HG03521 (cell line): ENCODE data around the gene ETFDH.
"Not testable (repeated sequence)": the region's sequence is repeated elsewhere in the genome, so short reads cannot be mapped to it uniquely, and the experiment has no call there.

ENCODE experiments used
- ATAC-seq: cut with Tn5 transposase; IDR thresholded peaks from one replicate; pipeline ENCODE4 v1.9.1; 2021; ENCODE audit warnings: mild to moderate bottlenecking, moderate library complexity; ENCODE audit not compliant: unreplicated experiment

ETFDH gene

DNA sequence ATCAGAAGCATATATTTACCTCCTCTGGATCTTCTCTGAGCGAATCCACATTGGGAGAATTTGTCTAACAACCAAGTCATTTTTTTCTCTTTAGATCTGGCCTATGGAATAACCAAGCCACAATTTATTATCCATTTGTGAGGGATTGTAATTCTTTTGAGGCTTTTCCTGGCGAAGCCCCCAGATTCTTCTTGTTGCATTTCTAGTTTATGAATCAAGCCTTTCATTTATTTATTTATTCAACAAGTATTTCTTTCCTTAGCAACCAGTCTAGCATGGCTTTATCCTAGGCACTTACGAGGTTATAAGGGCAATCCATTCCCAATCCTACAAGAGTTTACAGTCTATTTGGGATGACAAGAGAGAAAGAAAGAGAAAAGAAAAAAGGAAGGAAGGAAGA, 78.3 kb downstream of the ETFDH start:
- ATAC-seq, result no peak

DNA sequence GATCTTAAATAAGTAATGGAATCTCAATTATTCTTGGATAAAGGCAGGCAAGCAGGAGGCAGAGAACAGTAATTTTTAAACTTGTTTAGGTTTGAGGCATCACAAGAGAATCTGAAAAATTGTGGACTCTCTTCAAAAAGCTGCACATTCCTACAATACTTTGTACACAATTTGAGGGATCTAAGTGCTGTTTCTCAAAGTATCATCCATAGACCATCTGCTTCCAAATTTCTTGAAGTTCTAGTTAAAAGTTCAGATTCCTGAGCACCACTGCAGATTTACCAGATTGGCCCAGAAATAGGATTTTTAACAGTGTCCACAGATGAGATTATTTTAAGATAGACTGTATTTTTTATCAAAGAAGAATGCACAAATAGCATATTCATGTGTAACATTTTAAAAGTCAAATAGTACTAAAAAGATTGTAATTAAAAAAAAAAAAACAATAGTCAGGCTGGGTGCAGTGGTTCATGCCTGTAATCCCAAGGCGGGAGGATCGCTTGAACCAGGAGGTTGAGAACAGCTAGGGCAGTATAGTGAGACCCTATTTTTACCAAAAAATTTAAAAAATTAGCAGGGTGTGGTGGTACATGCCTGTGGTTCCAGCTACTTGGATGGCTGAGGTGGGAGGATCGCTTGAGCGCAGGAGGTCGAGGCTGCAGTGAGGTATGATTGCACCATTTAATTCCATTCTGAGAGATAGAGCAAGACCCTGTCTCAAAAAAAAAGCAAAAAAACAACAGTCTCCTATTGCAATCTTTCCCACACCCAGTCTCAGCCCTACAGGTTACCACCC, 82.5 kb downstream of the ETFDH start:
- no peak for ATAC-seq

DNA sequence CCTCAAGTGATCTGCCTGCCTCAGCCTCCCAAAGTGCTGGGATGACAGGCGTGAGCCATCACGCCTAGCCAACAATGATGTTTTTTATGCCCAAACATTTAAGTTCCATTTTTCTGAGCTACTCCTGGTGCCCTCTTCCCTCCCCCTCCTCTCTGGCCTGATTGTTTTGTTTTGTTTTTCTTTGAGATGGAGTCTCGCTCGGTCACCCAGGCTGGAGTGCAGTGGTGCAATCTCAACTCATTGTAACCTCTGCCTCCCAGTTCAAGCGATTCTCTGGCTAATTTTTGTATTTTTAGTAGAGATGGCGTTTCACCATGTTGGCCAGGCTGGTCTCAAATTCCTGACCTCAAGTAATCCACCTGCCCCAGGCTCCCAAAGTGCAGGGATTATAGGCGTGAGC, 83.7 kb downstream of the ETFDH start:
- not testable (repeated sequence) for ATAC-seq

DNA sequence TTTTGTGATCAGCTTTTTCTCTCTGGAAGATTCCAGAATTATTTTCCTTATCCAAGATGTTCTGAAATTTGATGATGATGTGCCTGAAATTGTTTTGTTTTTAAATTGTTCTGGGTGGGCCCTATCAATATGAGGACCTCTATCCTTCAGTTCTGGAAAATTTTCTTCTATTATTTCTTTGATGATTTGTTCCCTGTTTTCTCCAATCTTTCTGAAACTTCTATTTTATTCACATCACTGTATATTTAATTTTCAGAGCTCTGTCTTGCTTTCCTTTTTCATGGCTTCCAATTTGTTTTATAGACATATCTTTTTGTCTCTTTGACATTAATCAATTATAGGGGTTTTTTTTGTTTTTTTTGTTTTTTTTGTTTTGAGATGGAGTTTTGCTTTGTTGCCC, 84.5 kb downstream of the ETFDH start:
- ATAC-seq, result no peak

DNA sequence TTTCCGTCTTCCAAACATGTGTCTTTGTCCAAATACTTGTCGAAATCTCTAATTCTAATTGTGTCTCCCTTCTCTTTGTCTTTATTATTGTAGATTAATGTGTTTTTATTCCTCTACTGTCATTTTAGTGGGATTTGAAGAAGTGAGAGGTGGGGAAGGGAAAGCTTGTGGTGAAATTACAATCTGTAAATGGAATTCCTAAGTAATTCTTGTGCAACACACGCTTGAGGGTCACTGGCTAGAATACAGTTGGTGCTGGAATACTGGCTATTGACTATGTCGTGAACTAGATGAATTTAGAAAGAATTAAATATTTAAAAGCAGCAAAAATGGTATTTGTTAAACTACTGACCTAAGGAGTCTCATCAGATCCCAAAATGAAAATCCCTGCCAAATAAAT, 86.0 kb downstream of the ETFDH start:
- no peak for ATAC-seq

DNA sequence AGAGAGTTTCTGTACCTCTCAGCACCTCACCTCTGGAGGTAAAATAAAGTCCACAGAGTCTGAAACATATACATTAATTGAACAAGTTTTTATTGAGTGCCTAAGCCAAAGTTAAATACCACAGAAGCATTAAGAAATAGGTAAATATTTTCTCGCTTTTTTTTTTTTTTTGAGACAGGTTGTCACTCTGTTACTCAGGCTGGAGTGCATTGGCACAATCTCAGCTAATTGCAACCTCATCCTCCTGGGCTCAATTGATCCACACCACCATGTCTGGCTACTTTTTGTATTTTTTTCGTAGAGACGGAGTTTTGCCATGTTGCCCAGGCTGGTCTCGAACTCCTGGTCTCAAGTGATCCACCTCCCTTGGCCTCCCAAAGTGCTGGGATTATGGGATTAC, 86.6 kb downstream of the ETFDH start:
- no peak for ATAC-seq
